Posterior vena cava (tissue), 2 donors: Measurements from ENCODE around the gene KIF7. TPM values are rescaled to one million over a fixed set of nuclear protein-coding genes. Genes with fewer than 3 reads are reported as not detected.

Source experiments
- DNase-seq: peaks from one replicate; pipeline ENCODE4 v3.0.0-alpha.2; 2020; ENCODE audit warnings: low spot score
- intact Hi-C, 2 donors: fragments of 100-400 bp; cut with DNase I; formaldehyde crosslinking; loops; one replicate each; pipeline versions ENCODE4 v1.14.1 to v1.14.2; 2022 to 2023
- total RNA-seq, 2 donors: library from RNA; stranded (reverse); fragmentation: NEBNext Ultra II Directional; extraction: Animal tissue kit (Norgen Biotek cat#: 25700); gene quantifications; one replicate each; pipeline ENCODE4 v1.2.1, GENCODE V29; 2021
- donor health status: DM: yes; HTN: yes; CAD: no.
- donor health status: DM: yes; HTN: yes; CAD: no.

Gene KIF7
- total RNA-seq, 2 donors from 2014 or later, result 13.0 to 15.3 TPM

DNA sequence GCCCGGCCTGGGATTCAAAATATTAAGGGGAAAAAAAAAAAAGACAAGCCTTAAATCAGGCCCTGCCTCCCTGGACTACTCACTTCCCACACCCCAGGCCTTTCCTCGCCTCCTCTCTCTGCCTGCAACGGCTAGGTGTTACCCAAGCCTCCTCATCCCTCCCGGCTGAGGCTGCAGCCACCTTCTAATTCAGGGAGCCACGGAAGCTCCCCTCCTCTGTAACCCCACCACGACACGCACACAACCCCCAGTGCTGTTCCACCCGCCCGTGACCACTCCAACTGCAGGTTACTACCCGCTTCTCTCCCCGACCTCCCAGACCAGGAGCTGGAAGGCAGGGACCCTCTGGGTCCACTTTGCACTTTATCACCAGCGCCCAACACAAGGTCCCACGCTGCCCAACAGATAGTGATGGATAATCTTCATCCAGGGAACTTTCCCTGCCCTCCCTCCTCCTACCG is 936 bp downstream of the KIF7 start:
- no peak for DNase-seq
- intact Hi-C loops, result no loop called here

DNA sequence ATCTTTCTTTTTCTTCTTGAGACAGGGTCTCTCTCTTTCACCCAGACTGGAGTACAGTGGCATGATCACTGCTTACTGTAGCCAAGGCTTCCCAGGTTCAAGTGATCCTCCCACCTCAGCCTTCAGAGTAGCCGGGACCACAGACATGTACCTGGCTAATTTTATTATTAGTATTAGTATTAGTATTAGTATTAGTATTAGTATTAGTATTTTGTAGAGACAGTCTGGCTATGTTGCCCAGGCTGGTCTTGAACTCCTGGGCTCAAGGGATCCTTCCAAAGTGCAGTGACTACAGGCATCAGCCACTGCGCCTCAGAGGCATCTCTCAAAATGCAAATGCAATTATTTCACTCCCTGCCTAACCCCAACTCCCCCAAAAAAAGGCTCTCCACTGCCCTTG is 1.7 kb downstream of the KIF7 start:
- intact Hi-C loops, result no loop called here
- DNase-seq, result no peak

DNA sequence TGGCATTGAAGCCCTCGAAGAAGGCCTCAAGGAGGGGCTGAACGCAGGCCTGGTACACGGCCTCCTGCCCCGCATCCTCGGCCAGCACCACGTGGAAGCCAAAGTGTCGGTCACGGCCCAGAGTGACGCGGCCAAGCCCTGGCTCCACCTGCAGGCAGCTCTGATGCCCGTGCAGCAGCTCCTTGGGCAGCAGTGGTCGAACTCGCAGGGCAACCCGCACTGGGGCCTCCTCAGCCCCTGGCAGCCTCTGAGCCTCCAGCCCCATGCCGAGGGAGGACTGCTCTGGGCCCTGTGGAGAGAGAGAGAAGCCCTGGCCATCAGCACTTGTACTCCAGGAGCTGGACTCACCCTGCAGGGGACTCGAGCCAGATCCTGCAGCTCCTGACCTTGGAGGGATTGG is 2.6 kb downstream of the KIF7 start:
- no peak for DNase-seq

DNA sequence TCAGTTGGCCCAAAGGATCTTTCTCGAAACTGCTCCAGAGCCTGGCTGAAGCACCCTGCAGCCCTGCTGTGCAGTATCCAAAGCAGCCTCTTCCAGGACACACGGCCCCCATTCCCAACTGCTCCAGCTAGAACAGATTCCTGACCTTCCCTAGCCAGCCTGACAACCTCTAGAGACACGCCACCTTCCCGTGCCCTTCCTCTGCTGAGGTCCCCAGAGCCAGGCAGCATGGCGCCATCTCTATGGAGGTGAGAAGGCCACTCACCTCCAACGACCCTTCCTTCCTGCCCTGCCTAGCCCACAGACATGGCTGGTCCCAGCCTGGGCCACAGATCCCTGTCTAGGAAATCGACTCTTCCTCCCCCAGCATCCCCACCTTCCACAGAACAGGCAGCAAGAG is 3.1 kb downstream of the KIF7 start:
- intact Hi-C loops, result no loop called here
- no peak for DNase-seq

More for the DNA sequence above, 2.6 kb downstream of the KIF7 start:
- intact Hi-C loops, result no loop called here

DNA sequence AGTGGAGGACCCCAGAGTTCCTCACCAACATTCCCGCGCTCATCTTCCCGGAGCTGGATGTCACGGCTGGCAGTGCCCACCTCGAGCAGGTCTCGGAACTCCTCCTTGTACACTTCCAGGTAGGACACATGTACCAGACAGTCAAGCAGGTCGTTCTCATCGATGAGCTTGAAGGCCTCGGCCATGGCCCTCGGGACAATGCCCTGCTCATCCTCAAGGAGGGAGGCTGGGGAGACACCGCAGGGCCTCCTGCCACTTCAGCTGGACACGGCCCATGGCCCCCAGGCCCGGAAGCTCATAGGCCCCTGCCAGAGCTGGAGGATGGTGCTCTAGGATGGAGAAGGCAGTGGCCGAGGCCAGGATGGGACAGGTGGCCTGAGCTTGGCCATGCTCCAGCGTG is 5.6 kb downstream of the KIF7 start:
- intact Hi-C loops, result loop anchor here in 1 of 2 donors (5.0 to 10.0 kb wide), 3 partner anchors 43 to 98 kb away; partner anchors contain the start of genes PEX11A and WDR93
- no peak for DNase-seq

DNA sequence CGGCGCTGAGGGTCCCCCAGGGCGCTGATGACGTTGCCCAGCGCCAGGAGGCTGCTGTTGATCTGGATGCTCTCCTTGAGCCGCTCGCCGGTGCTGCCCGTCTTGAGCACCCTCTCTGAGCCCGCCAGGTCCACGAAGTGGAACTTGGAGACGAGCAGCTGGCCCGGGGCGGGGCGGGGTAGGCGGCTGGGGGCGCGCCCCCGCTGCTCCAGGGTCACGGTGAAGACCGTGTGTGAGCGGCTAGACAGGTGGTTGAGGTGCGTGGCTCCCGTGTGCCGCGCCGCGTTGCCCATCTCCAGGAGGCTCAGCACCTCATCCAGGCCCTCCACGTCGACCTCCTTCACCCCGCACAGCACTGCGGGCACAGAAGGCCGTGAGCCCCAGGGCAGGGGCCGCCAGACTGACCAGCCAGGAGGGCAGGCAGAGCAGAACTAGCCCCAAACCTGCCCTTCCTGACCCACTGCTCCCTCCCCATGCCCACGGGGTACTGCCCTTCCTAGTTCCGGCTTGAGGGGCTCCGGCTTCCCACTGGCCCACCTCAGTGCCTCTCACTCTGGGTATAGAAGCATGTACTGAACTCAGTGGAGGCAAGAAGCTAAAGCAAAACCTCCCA is 6.1 kb downstream of the KIF7 start:
- DNase-seq, result no peak
- intact Hi-C loops, result loop anchor here in 1 of 2 donors (5.0 to 10.0 kb wide), 3 partner anchors 43 to 98 kb away; partner anchors contain the start of genes PEX11A and WDR93

DNA sequence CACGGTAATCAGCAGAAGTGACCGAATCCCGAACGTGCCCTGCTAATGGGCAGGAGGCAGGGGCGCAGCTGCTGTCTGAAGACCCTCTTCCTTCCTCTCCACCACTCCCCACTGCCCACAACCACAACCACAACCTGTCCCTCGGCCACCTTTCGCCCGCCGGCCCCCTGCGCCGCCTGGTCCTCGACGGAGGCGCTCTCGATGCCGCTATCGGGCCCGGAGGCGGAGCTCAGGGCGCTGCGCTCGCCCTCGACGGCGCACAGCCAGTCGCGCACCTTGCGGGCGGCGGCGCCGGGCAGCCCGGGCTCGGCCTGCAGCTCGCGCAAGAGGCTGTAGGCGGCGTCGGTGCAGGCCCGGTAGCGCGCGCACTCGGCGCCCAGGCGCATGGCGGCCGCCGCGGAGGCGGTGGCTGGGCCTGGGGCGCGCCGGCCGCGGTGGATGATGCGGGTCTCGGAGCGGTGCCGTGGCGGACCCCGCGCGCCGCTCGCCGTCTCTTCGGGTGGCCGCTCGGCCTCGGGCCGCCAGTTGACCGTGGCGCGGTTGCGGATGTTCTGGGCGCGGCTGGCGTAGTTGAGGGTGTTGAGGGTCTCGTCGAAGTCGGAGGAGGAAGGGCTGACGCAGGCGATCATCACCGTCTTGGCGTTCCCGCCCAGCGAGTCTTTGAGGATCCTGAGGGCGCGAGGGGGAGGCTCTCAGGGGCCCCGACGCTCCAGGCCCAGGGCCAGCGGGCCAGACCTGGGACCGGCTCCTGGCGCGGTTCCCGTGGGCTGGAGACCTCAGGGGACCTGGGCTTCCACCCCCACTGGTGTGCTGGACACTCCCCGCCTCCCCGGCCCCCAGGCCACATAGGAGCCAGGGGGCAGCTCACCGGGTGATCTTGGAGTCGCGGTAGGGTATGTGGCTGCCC is 6.9 kb downstream of the KIF7 start:
- intact Hi-C loops, result loop anchor here in 1 of 2 donors (5.0 to 10.0 kb wide), 3 partner anchors 44 to 99 kb away; partner anchors contain the start of genes PEX11A and WDR93
- no peak for DNase-seq

DNA sequence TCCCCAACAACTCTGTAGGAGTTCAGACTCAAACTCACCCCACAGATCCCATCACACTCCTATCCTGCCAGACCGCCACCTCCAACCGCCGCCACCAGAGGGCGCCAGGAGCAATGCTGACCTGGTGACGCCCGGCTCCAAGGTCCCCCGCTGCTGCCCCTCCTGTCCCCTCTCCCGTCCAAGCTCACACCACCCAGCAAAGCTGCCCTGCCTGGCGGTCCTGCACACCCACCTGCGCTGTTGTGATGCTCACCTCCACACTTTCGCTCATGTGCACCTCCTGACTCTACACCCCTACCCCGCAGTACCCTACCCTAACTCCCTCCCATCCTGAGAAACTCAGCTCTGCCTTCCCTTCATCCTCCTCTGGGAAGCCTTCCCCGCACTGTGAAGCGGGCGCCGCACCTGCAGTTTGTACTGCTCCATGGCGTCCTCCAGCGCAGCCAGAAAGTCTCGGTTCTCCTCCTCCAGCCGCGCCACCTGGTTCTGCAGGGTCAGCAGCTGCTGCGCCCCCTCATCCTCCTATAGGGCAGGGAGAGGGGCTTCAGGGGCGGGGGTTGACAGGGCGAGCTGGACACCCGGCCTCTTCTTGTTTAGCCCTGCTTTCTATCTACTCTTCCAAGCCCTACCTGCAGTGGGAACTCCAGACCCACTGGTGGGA is 7.9 kb downstream of the KIF7 start:
- DNase-seq, result peak; percentile 94
- intact Hi-C loops, result loop anchor here in 1 of 2 donors (5.0 to 10.0 kb wide), 3 partner anchors 45 to 100 kb away; partner anchors contain the start of genes PEX11A and WDR93

DNA sequence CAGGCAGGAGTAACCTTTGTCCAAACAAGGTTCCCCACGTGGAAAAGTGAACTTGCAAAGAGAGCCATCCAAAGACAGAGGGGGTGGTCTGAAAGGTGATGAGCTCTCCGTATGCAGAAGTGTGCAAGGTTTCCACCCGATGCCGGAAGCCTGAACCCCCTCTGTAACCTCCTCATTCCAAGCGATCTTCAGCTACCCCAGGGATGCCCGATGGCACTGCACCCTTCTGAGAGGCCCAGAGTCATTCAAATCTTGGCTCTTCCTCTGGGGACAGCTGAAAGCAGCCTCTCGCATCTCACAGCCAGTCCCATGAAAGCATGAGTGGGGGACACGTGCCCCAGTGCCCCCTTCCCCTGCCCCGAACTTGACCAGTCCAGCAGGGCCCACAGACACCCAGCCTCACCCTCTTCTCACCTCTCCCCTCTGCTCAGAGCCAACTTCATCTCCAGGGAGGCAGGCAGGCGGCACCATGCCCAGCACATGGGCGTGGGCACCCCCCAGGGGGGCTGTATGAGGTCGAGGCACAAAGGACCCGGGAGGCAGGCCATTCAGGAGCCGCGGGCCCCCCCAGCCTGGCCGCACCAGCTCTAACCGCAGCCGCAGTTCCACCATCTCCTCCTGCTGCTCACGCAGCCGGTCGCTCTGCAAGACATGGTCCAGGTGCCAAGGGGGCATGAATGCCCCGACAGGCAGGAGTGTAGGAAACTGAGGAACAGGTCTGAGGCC is 8.7 kb downstream of the KIF7 start:
- no peak for DNase-seq
- intact Hi-C loops, result loop anchor here in 1 of 2 donors (5.0 to 10.0 kb wide), 3 partner anchors 46 to 101 kb away; partner anchors contain the start of genes PEX11A and WDR93

DNA sequence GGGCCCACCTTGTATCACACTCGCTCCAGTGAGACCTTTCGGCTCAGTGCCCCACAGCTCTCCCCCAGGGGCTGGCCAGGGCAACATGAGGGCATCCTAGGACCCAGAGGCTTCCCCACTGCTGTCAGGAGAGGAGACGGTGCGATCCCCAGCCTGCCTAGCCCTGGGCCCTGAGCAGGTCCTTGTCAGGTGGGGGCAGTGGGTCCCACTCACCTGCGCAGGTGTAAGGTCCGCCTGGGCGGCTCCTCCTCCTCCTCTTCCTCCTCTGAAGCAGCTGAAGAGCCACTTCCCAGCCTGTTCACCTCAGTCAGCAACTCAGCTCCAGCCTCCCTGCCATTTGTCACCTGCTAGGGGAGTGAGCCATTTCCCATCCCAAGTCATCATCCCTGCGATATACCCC is 9.6 kb downstream of the KIF7 start:
- intact Hi-C loops, result loop anchor here in 1 of 2 donors (5.0 to 10.0 kb wide), 3 partner anchors 47 to 102 kb away; partner anchors contain the start of genes PEX11A and WDR93
- no peak for DNase-seq

DNA sequence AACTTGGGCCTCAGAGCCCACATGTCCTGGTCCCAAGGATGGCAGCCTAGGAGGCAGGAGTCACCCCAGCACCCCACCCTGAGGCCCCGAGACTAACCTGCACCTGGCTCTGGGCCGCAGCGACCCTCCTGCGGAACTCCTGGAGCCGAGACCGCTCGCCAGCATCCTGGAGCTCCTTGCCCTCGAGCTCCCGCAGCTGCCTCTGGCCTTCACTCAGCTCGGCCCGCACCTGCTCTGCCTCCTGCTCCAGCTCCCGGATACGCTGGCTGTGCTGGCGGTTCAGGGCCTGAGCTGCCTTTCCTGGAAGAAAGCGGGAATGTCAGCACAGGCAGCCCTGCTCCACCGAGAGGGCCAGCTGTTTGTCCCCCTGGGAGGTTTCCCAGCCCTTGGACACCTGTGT is 13.2 kb downstream of the KIF7 start:
- DNase-seq, result no peak
- intact Hi-C loops, result loop anchor here in 1 of 2 donors (10.0 kb wide), 1 partner anchor 57 kb away; no protein-coding TSS in a partner anchor

DNA sequence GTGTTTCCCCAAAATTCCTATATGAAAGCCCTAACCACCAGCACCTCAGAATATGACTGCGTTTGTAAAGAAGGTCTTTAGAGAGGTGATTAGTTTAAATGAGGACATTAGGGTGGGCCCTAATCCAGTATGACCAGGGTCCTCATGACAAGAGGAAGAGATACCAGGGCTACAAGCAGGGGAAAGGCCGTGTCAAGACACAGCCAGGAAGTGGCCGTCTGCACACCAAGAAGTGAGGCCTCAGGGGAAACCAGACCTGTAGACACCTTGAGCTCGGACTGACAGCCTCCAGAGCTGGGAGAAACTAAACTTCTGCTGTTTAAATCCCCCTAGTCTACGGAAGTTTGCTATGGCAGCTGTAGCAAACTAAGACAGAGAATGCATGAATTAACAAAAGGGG is 14.2 kb downstream of the KIF7 start:
- intact Hi-C loops, result loop anchor here in 1 of 2 donors (10.0 kb wide), 1 partner anchor 56 kb away; no protein-coding TSS in a partner anchor

DNA sequence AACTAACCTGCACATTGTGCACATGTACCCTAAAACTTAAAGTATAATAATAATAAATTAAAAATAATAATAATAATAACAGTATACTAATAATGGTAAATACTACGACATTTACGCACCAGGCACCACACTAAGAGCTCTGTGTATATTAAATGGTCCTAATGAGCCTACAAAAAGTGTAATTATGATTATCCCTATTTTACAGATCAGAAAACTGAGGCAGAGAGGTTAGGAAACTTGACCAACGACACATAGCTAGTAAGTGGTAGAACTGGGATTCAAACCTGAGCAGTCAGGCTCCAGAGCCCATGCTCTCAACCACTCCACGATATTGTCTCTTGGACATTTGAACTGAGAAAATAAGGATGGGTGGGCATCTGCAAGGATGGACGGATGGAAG is 15.0 kb downstream of the KIF7 start:
- intact Hi-C loops, result loop anchor here in 1 of 2 donors (10.0 kb wide), 1 partner anchor 55 kb away; no protein-coding TSS in a partner anchor
- no peak for DNase-seq

More for the DNA sequence above, 14.2 kb downstream of the KIF7 start:
- no peak for DNase-seq

DNA sequence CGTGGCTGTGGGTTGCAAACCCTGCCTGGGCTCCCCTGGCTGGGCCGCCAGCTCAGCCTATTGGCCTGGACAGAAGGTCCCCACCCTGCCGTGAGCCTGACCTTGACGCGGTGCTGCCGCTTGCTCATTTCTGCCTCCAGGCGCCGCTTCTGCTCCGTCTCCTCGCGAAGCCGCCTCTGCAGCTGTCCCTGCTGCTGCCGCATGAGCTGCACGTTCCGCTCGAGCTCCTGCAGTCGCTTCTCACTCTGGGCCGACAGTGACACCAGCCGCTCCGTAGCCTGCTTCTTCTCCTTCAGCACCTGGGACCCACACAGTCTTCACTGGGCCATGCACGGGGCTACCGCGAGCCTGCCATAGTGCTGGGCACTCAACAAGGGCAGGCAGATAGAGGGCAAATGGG is 21.7 kb downstream of the KIF7 start:
- intact Hi-C loops, result no loop called here
- peak; percentile 65 for DNase-seq

DNA sequence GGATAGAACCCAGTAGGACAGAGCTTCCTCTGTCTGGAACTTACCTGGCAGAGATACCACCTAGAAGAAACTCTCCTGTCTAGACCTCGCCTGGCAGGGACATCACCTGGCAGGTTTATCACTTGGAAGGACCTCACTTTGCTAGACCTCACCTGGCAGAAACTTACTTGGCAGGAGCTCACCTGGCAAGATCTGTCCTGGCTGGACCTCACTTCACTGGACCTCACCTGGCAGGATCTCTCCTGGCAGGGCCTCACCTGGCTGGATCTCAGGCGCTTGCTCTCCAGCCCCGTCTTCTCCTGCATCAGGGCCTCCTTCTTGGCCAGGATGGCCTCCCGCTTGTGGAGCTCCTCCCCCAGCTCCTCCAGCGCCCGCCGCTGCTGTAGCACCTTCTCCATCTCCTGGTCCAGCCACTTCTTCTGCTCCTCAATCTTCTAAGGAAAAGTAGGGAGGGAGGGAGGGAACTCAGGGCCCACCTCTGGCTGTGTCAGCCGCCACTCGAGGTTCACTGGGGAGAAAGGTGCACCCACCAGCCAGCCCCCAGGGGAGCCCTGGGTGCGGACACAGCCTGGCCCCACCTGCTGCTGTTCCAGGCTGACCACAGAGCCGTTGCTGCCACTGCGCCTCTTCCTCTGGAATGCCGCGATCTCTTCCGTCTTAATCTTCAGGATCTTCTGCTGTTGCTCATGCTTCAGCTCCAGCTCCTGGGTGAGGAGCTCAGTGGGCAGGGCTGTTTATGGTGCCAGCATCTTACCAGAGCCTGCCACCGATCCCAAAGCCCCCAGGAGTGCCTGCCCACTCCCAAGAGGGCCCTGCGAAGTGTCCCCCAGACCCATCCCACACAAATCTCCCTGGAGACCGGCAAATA is 22.5 kb downstream of the KIF7 start:
- intact Hi-C loops, result no loop called here
- DNase-seq, result no peak

DNA sequence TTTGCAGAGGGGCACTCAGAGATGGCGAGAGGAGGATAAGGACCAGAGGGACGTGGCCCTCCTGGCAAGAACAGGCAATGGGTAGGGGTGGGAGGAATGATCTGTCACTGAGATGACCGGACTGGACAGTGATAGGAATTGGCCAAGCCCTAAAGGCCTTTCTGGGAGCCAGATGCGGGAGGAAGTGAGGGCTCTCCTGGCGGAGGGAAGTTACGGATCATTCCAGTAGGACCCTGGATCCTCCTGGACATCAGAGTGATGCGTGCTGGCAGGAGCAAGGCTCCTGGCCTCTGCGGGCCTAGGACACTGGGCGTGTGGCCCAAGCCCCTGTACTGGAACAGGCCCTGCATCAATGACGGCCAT is 23.4 kb downstream of the KIF7 start:
- no peak for DNase-seq
- intact Hi-C loops, result no loop called here

DNA sequence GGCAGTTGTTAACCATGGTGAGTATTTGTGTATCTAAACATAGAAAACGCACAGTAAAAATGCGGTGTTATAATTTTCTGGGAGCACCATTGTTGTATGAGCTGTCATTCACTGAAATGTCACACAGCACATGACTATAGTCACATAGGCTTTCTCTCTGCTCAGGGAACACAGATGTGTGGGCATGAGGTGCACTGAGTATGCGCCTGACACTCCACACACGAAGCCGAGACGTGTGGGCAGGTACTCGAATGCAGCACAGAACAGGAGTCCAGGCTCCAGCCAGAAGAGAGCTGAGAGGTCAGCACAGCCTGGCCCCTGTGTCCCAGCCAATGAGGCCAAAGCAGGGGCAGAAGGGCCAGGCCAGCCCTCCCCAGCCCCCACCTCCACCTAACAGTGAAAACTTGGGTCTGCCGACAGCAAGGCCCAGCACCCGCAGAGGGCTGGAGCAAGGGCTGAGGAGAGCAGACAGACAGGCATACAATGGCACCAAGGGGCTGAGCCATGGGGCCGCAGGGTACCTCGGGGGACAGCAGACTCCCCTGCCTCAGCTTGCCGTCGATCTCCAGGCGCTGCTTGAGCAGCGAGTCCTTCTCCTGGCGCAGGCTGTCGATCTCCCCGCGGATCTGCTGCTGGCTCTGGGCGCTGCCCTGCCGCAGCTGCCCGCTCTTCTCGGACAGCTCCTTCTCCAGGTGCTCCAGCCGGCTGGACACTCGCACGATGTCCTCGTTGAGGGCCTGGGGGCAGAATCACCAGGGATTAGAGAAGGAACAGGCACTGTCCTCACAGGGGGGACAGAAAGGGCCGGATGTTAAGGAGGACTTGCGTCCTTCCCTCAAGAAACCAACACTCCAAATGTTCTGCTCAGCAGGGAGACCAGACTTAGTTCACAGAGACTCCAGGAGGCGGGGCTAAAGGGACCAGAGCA is 24.0 kb downstream of the KIF7 start:
- intact Hi-C loops, result no loop called here
- no peak for DNase-seq
